GM19351 (cell line): ENCODE measurements around the gene RETREG3.
"Not testable (repeated sequence)": the region's sequence is repeated elsewhere in the genome, so short reads cannot be mapped to it uniquely, and the experiment has no call there.

Experiments used
- ATAC-seq: cut with Tn5 transposase; IDR thresholded peaks from one replicate; pipeline ENCODE4 v1.9.1; 2021; ENCODE audit warnings: mild to moderate bottlenecking, moderate library complexity; ENCODE audit not compliant: unreplicated experiment

The RETREG3 gene

GRCh38 chr17:42609182-42609813 lies at the start of gene RETREG3, which contains the start of gene TUBG1:
Gene RETREG3 (minus strand): TSS chr17:42609374. CDS start chr17:42609324, 50 bp downstream.
Gene TUBG1 (plus strand): TSS chr17:42609683. CDS start chr17:42609738, 55 bp downstream.
- peak; percentile 91 for ATAC-seq

- no peak for ATAC-seq
These were observed 48.8 kb upstream of the RETREG3 start for GRCh38 chr17:42657824-42658588.

GRCh38 chr17:42655528-42655927 lies 46.4 kb upstream of the RETREG3 start:
- no peak for ATAC-seq

- no peak for ATAC-seq
These were observed 44.3 kb upstream of the RETREG3 start for GRCh38 chr17:42653179-42654124.

- ATAC-seq: no peak
These were observed 42.2 kb upstream of the RETREG3 start for GRCh38 chr17:42651392-42651791.

GRCh38 chr17:42647778-42648177 lies 38.6 kb upstream of the RETREG3 start:
- ATAC-seq: no peak

- ATAC-seq: no peak
These were observed 33.2 kb upstream of the RETREG3 start for GRCh38 chr17:42642336-42642735.

- ATAC-seq: no peak
These were observed 30.9 kb upstream of the RETREG3 start for GRCh38 chr17:42640121-42640520.

- no peak for ATAC-seq
These were observed 30.4 kb upstream of the RETREG3 start for GRCh38 chr17:42639525-42640113.

- no peak for ATAC-seq
These were observed 23.8 kb upstream of the RETREG3 start for GRCh38 chr17:42632949-42633444.

- ATAC-seq: no peak
These were observed 20.3 kb upstream of the RETREG3 start for GRCh38 chr17:42629411-42630009.

GRCh38 chr17:42627032-42627764 lies 18.0 kb upstream of the RETREG3 start:
- not testable (repeated sequence) for ATAC-seq

- ATAC-seq: no peak
These were observed 14.8 kb upstream of the RETREG3 start for GRCh38 chr17:42623732-42624596.

- ATAC-seq: no peak
These were observed 14.1 kb upstream of the RETREG3 start for GRCh38 chr17:42623271-42623670.

- not testable (repeated sequence) for ATAC-seq
These were observed 12.8 kb upstream of the RETREG3 start for GRCh38 chr17:42621987-42622386.

GRCh38 chr17:42618442-42619150 lies 9.4 kb upstream of the RETREG3 start:
- peak; percentile 72 for ATAC-seq

- no peak for ATAC-seq
These were observed 8.8 kb upstream of the RETREG3 start for GRCh38 chr17:42617956-42618431.
